Panc1 (cell line): Measurements from ENCODE around the gene RSPH6A. TPM values are rescaled to one million over a fixed set of nuclear protein-coding genes. Genes with fewer than 3 reads are reported as not detected.

Experiments
- ATAC-seq: fragments of 200-7000 bp; cut with Tn5 transposase; 2 replicates; pipeline ENCODE4 v1.9.1; 2020; ENCODE audit warnings: mild to moderate bottlenecking, moderate library complexity
- BruUV-seq: library from RNA; stranded (reverse); fragments of 400-500 nt; replicated peaks from 2 replicates; lab custom pipeline; 2021; lab: Mats Ljungman, UMichigan
- CTCF ChIA-PET: fragments of 300-600 bp; sonication (Branson Sonifier 250); formaldehyde crosslinking; loops from one replicate; lab custom pipeline; 2022; ENCODE audit warnings: antibody characterized with exemption; lab: Charles Lee
- POLR2A ChIA-PET: fragments of 300-600 bp; sonication (Branson Sonifier 250); formaldehyde crosslinking; loops from one replicate; lab custom pipeline; 2022; ENCODE audit warnings: antibody characterized with exemption; lab: Charles Lee
- DNase-seq: peaks from one replicate; pipeline ENCODE4 v3.0.0-alpha.2; 2010; ENCODE audit warnings: low read depth, low spot score
- H3K27ac ChIP-seq: 2 replicates; pipeline ENCODE4 v1.5.1; 2011; ENCODE audit warnings: mild to moderate bottlenecking, low read length, inconsistent platforms
- H3K27me3 ChIP-seq: fragments of 200-500 bp; sonication (Bioruptor generic); 2 replicates; pipeline ENCODE4 v1.6.0; 2014; ENCODE audit warnings: low read length, inconsistent platforms; ENCODE audit not compliant: control insufficient read depth, insufficient read depth
- H3K36me3 ChIP-seq: fragments of 200-500 bp; sonication (Bioruptor generic); 2 replicates; pipeline ENCODE4 v1.5.1; 2014; ENCODE audit warnings: inconsistent platforms, mild to moderate bottlenecking, low read length, moderate library complexity; ENCODE audit not compliant: control insufficient read depth, insufficient read depth
- H3K4me1 ChIP-seq: 2 replicates; pipeline ENCODE4 v1.5.1; 2011; ENCODE audit warnings: inconsistent platforms, mild to moderate bottlenecking, low read length, moderate library complexity; ENCODE audit not compliant: control insufficient read depth, insufficient read depth
- H3K4me3 ChIP-seq, 2 experiments: 2 replicates each; pipeline ENCODE4 v1.5.1; 2011 to 2012; ENCODE audit warnings: low read depth in 2 of 2, low read length in 2 of 2, mild to moderate bottlenecking in 2 of 2, inconsistent platforms in 1 of 2, moderate library complexity in 1 of 2
- H3K9me3 ChIP-seq: fragments of 200-500 bp; sonication (Bioruptor generic); 2 replicates; pipeline ENCODE4 v1.5.1; 2014; ENCODE audit warnings: low read depth, mild to moderate bottlenecking, inconsistent platforms, low read length, moderate library complexity; ENCODE audit not compliant: control insufficient read depth, insufficient read depth
- CTCF ChIP-seq: fragments of 450-650 bp; IDR thresholded peaks from 2 replicates; pipeline ENCODE4 v1.5.1; 2017; ENCODE audit warnings: mild to moderate bottlenecking
- POLR2AphosphoS5 ChIP-seq: IDR thresholded peaks from 2 replicates; pipeline ENCODE4 v1.6.1; 2012; ENCODE audit warnings: mild to moderate bottlenecking, low read depth, low read length, moderate library complexity
- REST ChIP-seq, 2 experiments: IDR thresholded peaks; 2 replicates each; pipeline ENCODE4 v1.6.1; 2011 to 2012; ENCODE audit warnings: low read depth in 2 of 2, control low read depth in 1 of 2, low read length in 1 of 2, mild to moderate bottlenecking in 1 of 2, moderate library complexity in 1 of 2; ENCODE audit not compliant: insufficient read depth in 1 of 2
- SIN3A ChIP-seq: IDR thresholded peaks from 2 replicates; pipeline ENCODE4 v1.6.1; 2012; ENCODE audit warnings: low read depth, mild to moderate bottlenecking, low read length, moderate library complexity, borderline replicate concordance; ENCODE audit not compliant: insufficient read depth
- TCF7L2 ChIP-seq: IDR thresholded peaks from 2 replicates; pipeline ENCODE4 v1.6.1; 2011; ENCODE audit warnings: mild to moderate bottlenecking, low read depth, low read length, inconsistent platforms
- in situ Hi-C: cut with HindIII; loops from 2 replicates; pipeline ENCODE4 v1.10.0; 2016; ENCODE audit warnings: low sequenced_read_pairs, low pct_unique_long_range_greater_than_20kb
- intact Hi-C: fragments of 100-400 bp; cut with micrococcal nuclease; formaldehyde crosslinking; loops from one replicate; pipeline ENCODE4 v1.10.0; 2022; ENCODE audit not compliant: unreplicated experiment
- total RNA-seq: library from RNA; stranded (reverse); gene quantifications from one replicate; pipeline ENCODE4 v1.2.1, GENCODE V29; 2021; ENCODE audit not compliant: unreplicated experiment

Gene RSPH6A
- total RNA-seq, 1 experiment from 2014 or later, result not detected

GRCh38 chr19:45824531-45825262, 9.6 kb upstream of the RSPH6A start:
- POLR2A ChIA-PET, result no interaction called here
- no peaks in the 10 kb centered on the region; the same call in 1 of the 2 replicates for H3K4me1 ChIP-seq
- no peak overlapping the region for H3K27ac ChIP-seq
- no peaks in the 10 kb centered on the region for H3K9me3 ChIP-seq
- BruUV-seq, result no TSS peak
- H3K36me3 ChIP-seq, result no peaks in the 10 kb centered on the region
- TF ChIP-seq TCF7L2, result no peak
- no peak for TF ChIP-seq POLR2AphosphoS5
- no peak for TF ChIP-seq REST (IDR thresholded peaks at IDR 0.05; ENCODE audit: insufficient read depth in 1 of 2, low read depth in 2 of 2, low read length in 1 of 2)
- TF ChIP-seq CTCF, result no peak
- TF ChIP-seq SIN3A, result no peak
- no peak overlapping the region for H3K4me3 ChIP-seq
- DNase-seq (no peak), ATAC-seq (no peak)
- CTCF ChIA-PET, result no interaction called here
- intact Hi-C loops (no loop called here), in situ Hi-C loops (no loop called here)
- no peaks in the 10 kb centered on the region for H3K27me3 ChIP-seq

GRCh38 chr19:45824041-45824471, 8.9 kb upstream of the RSPH6A start:
- no peak for ATAC-seq
- ChIA-PET CTCF (no interaction called here), POLR2A (no interaction called here)
- H3K4me3 ChIP-seq, result no peak overlapping the region
- H3K4me1 ChIP-seq, result no peaks in the 10 kb centered on the region; the same call in 1 of the 2 replicates
- TF ChIP-seq SIN3A (no peak), TCF7L2 (no peak), CTCF (no peak), REST (IDR thresholded peaks at IDR 0.05; ENCODE audit: insufficient read depth in 1 of 2, low read depth in 2 of 2, low read length in 1 of 2) (no peak), POLR2AphosphoS5 (no peak)
- no peak overlapping the region for H3K27ac ChIP-seq
- H3K27me3 ChIP-seq, result no peaks in the 10 kb centered on the region
- in situ Hi-C loops, result no loop called here
- no TSS peak for BruUV-seq
- DNase-seq, result no peak
- intact Hi-C loops, result no loop called here
- H3K9me3 ChIP-seq, result no peaks in the 10 kb centered on the region
- no peaks in the 10 kb centered on the region for H3K36me3 ChIP-seq
